Ovary (tissue), 9 donors: ENCODE measurements around the gene COPRS. TPM values are rescaled to one million over a fixed set of nuclear protein-coding genes. Genes with fewer than 3 reads are reported as not detected.

Source experiments
- DNase-seq, 5 donors: peaks; one replicate each; pipeline ENCODE4 v3.0.0-alpha.2; 2019 to 2020
- H3K27ac ChIP-seq, 2 donors: fragments of 200-600 bp; one replicate each; pipeline versions ENCODE4 v1.5.1 to v1.8.0; 2019 to 2022
- H3K27me3 ChIP-seq: fragments of 200-600 bp; one replicate; pipeline ENCODE4 v1.8.0; 2022
- H3K36me3 ChIP-seq: fragments of 200-600 bp; sonication (generic); one replicate; pipeline ENCODE4 v1.5.1; 2019
- H3K4me1 ChIP-seq: one replicate; pipeline ENCODE4 v1.8.1; 2013; ENCODE audit warnings: mild to moderate bottlenecking, moderate library complexity; ENCODE audit not compliant: insufficient read depth
- H3K4me3 ChIP-seq: fragments of 200-600 bp; sonication (generic); one replicate; pipeline ENCODE4 v1.5.1; 2017
- H3K9me3 ChIP-seq, 2 donors: fragments of 200-600 bp in 1 of 2; sonication (generic) in 1 of 2; one replicate each; pipeline versions ENCODE4 v1.5.1 to v1.8.1; 2013 to 2019; ENCODE audit warnings: mild to moderate bottlenecking in 1 of 2, moderate library complexity in 1 of 2
- EP300 ChIP-seq: sonication (generic); formaldehyde crosslinking; IDR thresholded peaks from one replicate; pipeline ENCODE4 v1.6.1; 2017; ENCODE audit warnings: antibody characterized with exemption
- POLR2A ChIP-seq: fragments of 450-650 bp; IDR thresholded peaks from one replicate; pipeline ENCODE4 v1.6.1; 2017; ENCODE audit warnings: antibody characterized with exemption, mild to moderate bottlenecking, moderate library complexity
- WGBS, 3 donors: extraction: QIAGEN DNeasy Blood & Tissue Kit in 1 of 3; methylation state at CpG; one replicate each; pipeline versions ENCODE4 v1.1.5 to v1.1.7; 2013 to 2017; 5-methylcytosine and 5-hydroxymethylcytosine counted together
- intact Hi-C, 4 donors: fragments of 100-400 bp; cut with DNase I; formaldehyde crosslinking; loops; one replicate each; pipeline versions ENCODE4 v1.11.0 to v1.15.1; 2022 to 2023
- polyA plus RNA-seq, 2 donors: library from polyadenylated mRNA; stranded (reverse); fragments of 200-250 nt in 1 of 2; fragments of 350-450 nt in 1 of 2; fragmentation: Illumina TruSeq in 1 of 2; extraction: RNeasy Lipid Tissue Mini Kit (QIAGEN cat#74804) in 1 of 2; gene quantifications; one replicate each; pipeline ENCODE4 v1.2.3, GENCODE V29; 2013 to 2014
- total RNA-seq, 7 donors: library from RNA; depleted of rRNA in 2 of 7; stranded (reverse); fragments of >200 nt in 2 of 7; fragmentation: NEBNext Ultra II Directional in 3 of 7; extraction: Animal tissue kit (Norgen Biotek cat#: 25700) in 3 of 7; gene quantifications; one replicate each; pipeline versions ENCODE4 v1.1.0 to v1.2.4, GENCODE V29; 2016 to 2023
- TF ChIP-seq, protein P1 (sequence below), 3 donors: fragments of 450-650 bp in 2 of 3; fragments of 200-600 bp in 1 of 3; IDR thresholded peaks; one replicate each; pipeline versions ENCODE4 v1.5.1 to v1.8.0; 2016 to 2022; ENCODE audit warnings: antibody characterized with exemption in 3 of 3, mild to moderate bottlenecking in 1 of 3
- donor health status: DM: no; HTN: no; CAD: no; lungs with moderate emphysema.
- donor health status: DM: no; HTN: no; CAD: no.
- donor health status: Bipolar disorder and iron deficiency.
- donor health status: DM: yes; HTN: yes; CAD: no.
- donor health status: DM: no; HTN: no; CAD: no.
- donor health status: DM: yes; HTN: yes; CAD: no.

Gene COPRS
- total and polyA plus RNA-seq, 9 donors = 43.7 to 116 (median 53.9) TPM

- DNase-seq = no peak
- intact Hi-C loops = no loop called here
- Histone ChIP-seq H3K9me3 (no peaks in the 10 kb centered on the region), H3K27me3 (no peaks in the 10 kb centered on the region), H3K4me1 (no peaks in the 10 kb centered on the region), H3K27ac (no peak overlapping the region), H3K4me3 (no peak overlapping the region), H3K36me3 (no peaks in the 10 kb centered on the region)
- TF ChIP-seq, protein P1, sequence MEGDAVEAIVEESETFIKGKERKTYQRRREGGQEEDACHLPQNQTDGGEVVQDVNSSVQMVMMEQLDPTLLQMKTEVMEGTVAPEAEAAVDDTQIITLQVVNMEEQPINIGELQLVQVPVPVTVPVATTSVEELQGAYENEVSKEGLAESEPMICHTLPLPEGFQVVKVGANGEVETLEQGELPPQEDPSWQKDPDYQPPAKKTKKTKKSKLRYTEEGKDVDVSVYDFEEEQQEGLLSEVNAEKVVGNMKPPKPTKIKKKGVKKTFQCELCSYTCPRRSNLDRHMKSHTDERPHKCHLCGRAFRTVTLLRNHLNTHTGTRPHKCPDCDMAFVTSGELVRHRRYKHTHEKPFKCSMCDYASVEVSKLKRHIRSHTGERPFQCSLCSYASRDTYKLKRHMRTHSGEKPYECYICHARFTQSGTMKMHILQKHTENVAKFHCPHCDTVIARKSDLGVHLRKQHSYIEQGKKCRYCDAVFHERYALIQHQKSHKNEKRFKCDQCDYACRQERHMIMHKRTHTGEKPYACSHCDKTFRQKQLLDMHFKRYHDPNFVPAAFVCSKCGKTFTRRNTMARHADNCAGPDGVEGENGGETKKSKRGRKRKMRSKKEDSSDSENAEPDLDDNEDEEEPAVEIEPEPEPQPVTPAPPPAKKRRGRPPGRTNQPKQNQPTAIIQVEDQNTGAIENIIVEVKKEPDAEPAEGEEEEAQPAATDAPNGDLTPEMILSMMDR (IDR thresholded peaks at IDR 0.05) = no peak
- no peak for TF ChIP-seq POLR2A
These were observed 19.6 kb upstream of the COPRS start for GRCh38 chr17:31878703-31879073.

- no peaks in the 10 kb centered on the region for H3K36me3 ChIP-seq
These were observed 19.1 kb upstream of the COPRS start for GRCh38 chr17:31877911-31878702.

GRCh38 chr17:31877341-31877740 is 18.3 kb upstream of the COPRS start:
- no peaks in the 10 kb centered on the region for H3K36me3 ChIP-seq
- TF ChIP-seq, protein P1 (IDR thresholded peaks at IDR 0.05) = no peak
- no peak for TF ChIP-seq EP300
- no peak for TF ChIP-seq POLR2A
- H3K4me3 ChIP-seq = no peak overlapping the region
- no peak for DNase-seq
- no peaks in the 10 kb centered on the region for H3K27me3 ChIP-seq
- H3K4me1 ChIP-seq = no peaks in the 10 kb centered on the region
- H3K9me3 ChIP-seq = no peaks in the 10 kb centered on the region
- intact Hi-C loops = no loop called here
- no peak overlapping the region for H3K27ac ChIP-seq
- WGBS, 3 donors = 78 to 86% (median 84%) methylated on average over 6 of the region's 6 CpGs

More at GRCh38 chr17:31877911-31878702, 19.1 kb upstream of the COPRS start:
- intact Hi-C loops = no loop called here
- WGBS, 3 donors = 86 to 91% (median 89%) methylated on average over 9 of the region's 9 CpGs
- no peaks in the 10 kb centered on the region for H3K27me3 ChIP-seq
- no peak for DNase-seq
- H3K27ac ChIP-seq = no peak overlapping the region
- no peak overlapping the region for H3K4me3 ChIP-seq
- TF ChIP-seq POLR2A = no peak
- no peak for TF ChIP-seq EP300
- TF ChIP-seq, protein P1 (IDR thresholded peaks at IDR 0.05) = no peak
- H3K9me3 ChIP-seq = no peaks in the 10 kb centered on the region
- no peaks in the 10 kb centered on the region for H3K4me1 ChIP-seq

GRCh38 chr17:31875081-31875480 is 16.0 kb upstream of the COPRS start:
- Histone ChIP-seq H3K27ac (no peak overlapping the region), H3K36me3 (no peaks in the 10 kb centered on the region), H3K4me3 (no peak overlapping the region), H3K9me3 (no peaks in the 10 kb centered on the region), H3K4me1 (no peaks in the 10 kb centered on the region), H3K27me3 (no peaks in the 10 kb centered on the region)
- intact Hi-C loops = no loop called here
- TF ChIP-seq, protein P1 (IDR thresholded peaks at IDR 0.05) = no peak
- TF ChIP-seq POLR2A (no peak), EP300 (no peak)
- WGBS, 3 donors = 90 to 94% (median 92%) methylated on average over 2 of the region's 2 CpGs
- DNase-seq = no peak
